WI38 (cell line): Measurements from ENCODE around the gene SERPINF2.

Source experiments
- H3K4me3 ChIP-seq: 2 replicates; pipeline ENCODE4 v1.5.1; 2011; ENCODE audit warnings: low read depth, mild to moderate bottlenecking, control low read depth, low read length
- CTCF ChIP-seq: IDR thresholded peaks from 2 replicates; pipeline ENCODE4 v1.5.1; 2012; ENCODE audit warnings: low read depth, mild to moderate bottlenecking, control low read depth, low read length

SERPINF2 gene

GRCh38 chr17:1743088-1743439 lies 393 bp downstream of the SERPINF2 start:
- H3K4me3 ChIP-seq, result no peak overlapping the region
- TF ChIP-seq CTCF, result no peak

GRCh38 chr17:1744551-1745512 lies 2.2 kb downstream of the SERPINF2 start:
- TF ChIP-seq CTCF, result no peak
- no peak overlapping the region for H3K4me3 ChIP-seq

- H3K4me3 ChIP-seq, result no peak overlapping the region
- no peak for TF ChIP-seq CTCF
These were observed 2.9 kb downstream of the SERPINF2 start for GRCh38 chr17:1745513-1746020.

GRCh38 chr17:1746975-1747543 lies 4.4 kb downstream of the SERPINF2 start:
- no peak overlapping the region for H3K4me3 ChIP-seq
- no peak for TF ChIP-seq CTCF

- no peak for TF ChIP-seq CTCF
- H3K4me3 ChIP-seq, result no peak overlapping the region
These were observed 8.0 kb downstream of the SERPINF2 start for GRCh38 chr17:1750628-1751027.

- no peak for TF ChIP-seq CTCF
- H3K4me3 ChIP-seq, result no peak overlapping the region
These were observed 10.0 kb downstream of the SERPINF2 start for GRCh38 chr17:1752425-1753262.
